ENCODE data around the gene FBXW9.
A peak's percentile ranks its signal among the peaks of the same experiment; 100 is the strongest.
"Not testable (repeated sequence)": the region's sequence is repeated elsewhere in the genome, so short reads cannot be mapped to it uniquely, and the experiment has no call there.

Gene FBXW9

GRCh38 chr19:12655546-12655945, 40.9 kb downstream of the FBXW9 start:
- no peak for DNase-seq (ENCODE audit: low read depth)
- TF ChIP-seq CTCF (conservative IDR thresholded peaks at IDR 0.05; ENCODE audit: control insufficient read depth, insufficient read depth, low read depth, low read length), result no peak
- no peak overlapping the region for H3K4me3 ChIP-seq (ENCODE audit: control insufficient read depth, low read depth, low read length)

DNA sequence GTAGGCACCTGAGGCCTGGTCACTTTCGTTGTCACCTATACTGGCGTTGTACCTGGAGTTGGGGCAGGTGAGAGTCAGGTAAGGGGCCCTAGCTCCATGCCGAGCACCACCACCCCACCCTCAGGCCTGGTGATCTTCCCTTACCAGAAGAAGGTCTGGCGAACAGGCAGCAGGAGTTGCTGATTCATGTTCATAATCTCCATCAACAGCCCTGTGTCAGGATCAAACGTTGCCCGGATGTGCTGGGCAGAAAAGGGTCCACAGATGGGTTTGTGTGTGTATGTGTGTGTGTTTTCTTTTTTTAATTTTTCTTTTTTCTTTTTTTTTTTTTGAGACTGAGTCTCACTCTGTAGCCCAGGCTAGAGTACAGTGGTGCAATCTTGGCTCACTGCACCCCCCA, 44.2 kb downstream of the FBXW9 start:
- TF ChIP-seq CTCF (conservative IDR thresholded peaks at IDR 0.05; ENCODE audit: control insufficient read depth, insufficient read depth, low read depth, low read length), result no peak
- no peak for DNase-seq (ENCODE audit: low read depth)

DNA sequence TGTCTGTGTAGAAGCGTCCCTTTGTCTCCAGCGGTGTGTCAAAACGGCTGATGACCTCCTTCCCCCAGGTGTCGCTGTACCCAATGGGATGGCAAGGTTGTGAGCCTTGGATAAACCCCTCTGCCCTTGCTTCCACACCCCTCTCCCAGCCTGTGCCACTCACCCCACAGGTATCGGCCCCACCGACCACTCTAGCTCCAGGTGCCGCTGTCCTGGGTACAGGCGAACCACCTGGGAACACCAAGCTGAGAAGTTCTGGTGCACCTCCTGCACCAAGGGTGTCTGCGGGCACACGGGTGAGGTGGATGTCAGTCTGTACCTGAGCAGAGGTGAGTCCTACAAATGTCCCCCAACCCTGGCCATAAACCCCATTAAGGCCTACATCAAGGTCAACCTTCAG, 46.5 kb downstream of the FBXW9 start:
- no peak for DNase-seq (ENCODE audit: low read depth)
- no peak for TF ChIP-seq CTCF (conservative IDR thresholded peaks at IDR 0.05; ENCODE audit: control insufficient read depth, insufficient read depth, low read depth, low read length)
- H3K4me3 ChIP-seq (ENCODE audit: control insufficient read depth, low read depth, low read length), result no peak overlapping the region

More for the DNA sequence above, 44.2 kb downstream of the FBXW9 start:
- H3K4me3 ChIP-seq (ENCODE audit: control insufficient read depth, low read depth, low read length), result no peak overlapping the region

- TF ChIP-seq CTCF (conservative IDR thresholded peaks at IDR 0.05; ENCODE audit: control insufficient read depth, insufficient read depth, low read depth, low read length), result no peak
- H3K4me3 ChIP-seq (ENCODE audit: control insufficient read depth, low read depth, low read length), result peak overlapping the region; percentile 7
- no peak for DNase-seq (ENCODE audit: low read depth)
Measured at GRCh38 chr19:12648088-12648487, 48.3 kb downstream of the FBXW9 start.

- DNase-seq (ENCODE audit: low read depth), result no peak
- TF ChIP-seq CTCF (conservative IDR thresholded peaks at IDR 0.05; ENCODE audit: control insufficient read depth, insufficient read depth, low read depth, low read length), result no peak
- H3K4me3 ChIP-seq (ENCODE audit: control insufficient read depth, low read depth, low read length), result peak overlapping the region; percentile 7
Measured at GRCh38 chr19:12647490-12648071, 48.9 kb downstream of the FBXW9 start.

- DNase-seq (ENCODE audit: low read depth), result no peak
- no peak for TF ChIP-seq CTCF (conservative IDR thresholded peaks at IDR 0.05; ENCODE audit: control insufficient read depth, insufficient read depth, low read depth, low read length)
- H3K4me3 ChIP-seq (ENCODE audit: control insufficient read depth, low read depth, low read length), result no peak overlapping the region
Measured at GRCh38 chr19:12647047-12647446, 49.4 kb downstream of the FBXW9 start.

DNA sequence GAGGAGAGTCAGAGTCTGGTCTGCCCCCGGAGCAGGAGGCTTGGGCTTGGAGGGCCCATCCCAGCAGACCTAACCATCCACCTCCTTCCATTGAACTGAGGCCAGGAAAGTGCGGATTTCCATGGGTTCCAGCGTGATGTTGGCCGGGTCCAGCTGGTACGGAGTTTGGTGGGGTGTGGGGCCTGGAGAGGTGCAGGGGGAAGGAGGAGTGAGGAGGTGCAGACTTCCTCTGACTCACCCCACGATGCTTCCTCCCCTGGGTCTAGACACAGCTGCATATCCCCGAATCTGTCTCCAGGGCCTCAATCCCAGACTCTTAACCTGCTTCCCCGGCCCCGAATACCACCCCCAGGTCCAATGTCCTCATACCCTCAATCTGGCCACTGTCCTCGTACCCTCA, 49.9 kb downstream of the FBXW9 start:
- H3K4me3 ChIP-seq (ENCODE audit: control insufficient read depth, low read depth, low read length), result no peak overlapping the region
- no peak for TF ChIP-seq CTCF (conservative IDR thresholded peaks at IDR 0.05; ENCODE audit: control insufficient read depth, insufficient read depth, low read depth, low read length)

GRCh38 chr19:12643716-12644115, 52.7 kb downstream of the FBXW9 start:
- DNase-seq (ENCODE audit: low read depth); H3K4me3 ChIP-seq (ENCODE audit: control insufficient read depth, low read depth, low read length): not testable (repeated sequence)

More for the DNA sequence above, 49.9 kb downstream of the FBXW9 start:
- no peak for DNase-seq (ENCODE audit: low read depth)

All from fibroblast of mammary gland (primary cell).